HG03175 (cell line): ENCODE measurements around the gene ARID4B.
"Not testable (repeated sequence)": the region's sequence is repeated elsewhere in the genome, so short reads cannot be mapped to it uniquely, and the experiment has no call there.

ENCODE experiments used
- ATAC-seq: cut with Tn5 transposase; IDR thresholded peaks from one replicate; pipeline ENCODE4 v1.9.1; 2021; ENCODE audit warnings: mild to moderate bottlenecking, moderate library complexity; ENCODE audit not compliant: unreplicated experiment

The ARID4B gene

GRCh38 chr1:235330918-235331285 is 2.9 kb upstream of the ARID4B start:
- ATAC-seq = no peak

GRCh38 chr1:235329139-235329902 is 1.3 kb upstream of the ARID4B start:
- ATAC-seq = peak; percentile 34

GRCh38 chr1:235328271-235329138 is 526 bp upstream of the ARID4B start, which contains the start of gene GGPS1:
Gene GGPS1, plus strand, starts transcription at chr1:235328570. Its CDS starts 6,695 bp downstream, at chr1:235335265.
- peak; percentile 63 for ATAC-seq

- peak; percentile 32 for ATAC-seq
Measured at GRCh38 chr1:235326719-235327558, 1.0 kb downstream of the ARID4B start.

GRCh38 chr1:235325854-235326253 is 2.1 kb downstream of the ARID4B start:
- no peak for ATAC-seq

GRCh38 chr1:235325139-235325538 is 2.8 kb downstream of the ARID4B start:
- ATAC-seq = no peak

GRCh38 chr1:235324296-235324695 is 3.7 kb downstream of the ARID4B start:
- ATAC-seq = no peak

GRCh38 chr1:235320521-235321179 is 7.3 kb downstream of the ARID4B start:
- no peak for ATAC-seq

GRCh38 chr1:235319255-235319654 is 8.7 kb downstream of the ARID4B start:
- no peak for ATAC-seq

- ATAC-seq = no peak
Measured at GRCh38 chr1:235317168-235317567, 10.8 kb downstream of the ARID4B start.

- ATAC-seq = no peak
Measured at GRCh38 chr1:235315735-235316134, 12.2 kb downstream of the ARID4B start.

- ATAC-seq = no peak
Measured at GRCh38 chr1:235315173-235315572, 12.8 kb downstream of the ARID4B start.

GRCh38 chr1:235313931-235314678 is 13.9 kb downstream of the ARID4B start:
- no peak for ATAC-seq

- ATAC-seq = no peak
Measured at GRCh38 chr1:235313262-235313661, 14.7 kb downstream of the ARID4B start.

GRCh38 chr1:235309206-235309605 is 18.8 kb downstream of the ARID4B start:
- not testable (repeated sequence) for ATAC-seq

- ATAC-seq = no peak
Measured at GRCh38 chr1:235307158-235308124, 20.5 kb downstream of the ARID4B start.

- ATAC-seq = no peak
Measured at GRCh38 chr1:235304549-235305451, 23.2 kb downstream of the ARID4B start.

GRCh38 chr1:235302143-235302542 is 25.8 kb downstream of the ARID4B start:
- no peak for ATAC-seq
